Measurements from ENCODE around the gene WDR27. TPM values are rescaled to one million over a fixed set of nuclear protein-coding genes. Genes with fewer than 3 reads are reported as not detected.

Gene WDR27
- total RNA-seq, 3 donors from 2014 or later: 30.9 to 60.5 (median 49.1) TPM

DNA sequence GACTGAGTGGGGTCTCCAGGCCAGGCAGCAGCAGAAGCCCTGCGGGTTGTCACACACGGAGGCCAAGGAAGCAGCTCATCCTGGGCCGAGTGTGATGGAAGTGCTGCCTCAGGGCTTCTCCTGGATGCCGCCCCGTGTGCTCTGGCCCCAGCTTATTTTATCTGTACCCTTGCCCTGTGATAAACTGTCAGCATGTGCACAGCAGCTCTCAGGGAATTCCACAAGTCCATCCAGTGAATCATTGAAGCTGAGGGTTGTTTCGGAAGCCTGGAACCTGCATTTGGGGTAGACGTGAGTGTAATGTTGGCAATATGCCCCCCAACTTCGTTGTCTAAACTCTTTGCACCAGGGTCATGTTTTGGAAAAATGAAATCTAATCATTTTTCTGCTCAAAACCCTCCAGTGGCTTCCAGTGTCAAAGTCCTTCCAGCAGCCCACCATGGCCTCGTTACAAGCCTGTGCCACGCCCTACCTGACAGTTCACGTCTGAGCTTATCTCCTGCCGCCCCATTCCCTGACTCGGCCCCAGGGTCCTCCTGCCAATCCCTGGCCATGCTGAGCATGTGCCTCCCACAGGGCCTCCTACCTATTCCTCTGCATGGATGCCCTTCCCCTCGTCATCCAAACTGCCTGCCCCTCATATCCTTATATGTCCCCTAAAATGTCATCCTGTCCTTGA, 280.1 kb downstream of the WDR27 start:
- no peak overlapping the region for H3K4me3 ChIP-seq
- H3K4me1 ChIP-seq (ENCODE audit: low read depth): no peaks in the 10 kb centered on the region
- DNase-seq: no peak
- no peaks in the 10 kb centered on the region for H3K9me3 ChIP-seq
- TF ChIP-seq, protein P1, sequence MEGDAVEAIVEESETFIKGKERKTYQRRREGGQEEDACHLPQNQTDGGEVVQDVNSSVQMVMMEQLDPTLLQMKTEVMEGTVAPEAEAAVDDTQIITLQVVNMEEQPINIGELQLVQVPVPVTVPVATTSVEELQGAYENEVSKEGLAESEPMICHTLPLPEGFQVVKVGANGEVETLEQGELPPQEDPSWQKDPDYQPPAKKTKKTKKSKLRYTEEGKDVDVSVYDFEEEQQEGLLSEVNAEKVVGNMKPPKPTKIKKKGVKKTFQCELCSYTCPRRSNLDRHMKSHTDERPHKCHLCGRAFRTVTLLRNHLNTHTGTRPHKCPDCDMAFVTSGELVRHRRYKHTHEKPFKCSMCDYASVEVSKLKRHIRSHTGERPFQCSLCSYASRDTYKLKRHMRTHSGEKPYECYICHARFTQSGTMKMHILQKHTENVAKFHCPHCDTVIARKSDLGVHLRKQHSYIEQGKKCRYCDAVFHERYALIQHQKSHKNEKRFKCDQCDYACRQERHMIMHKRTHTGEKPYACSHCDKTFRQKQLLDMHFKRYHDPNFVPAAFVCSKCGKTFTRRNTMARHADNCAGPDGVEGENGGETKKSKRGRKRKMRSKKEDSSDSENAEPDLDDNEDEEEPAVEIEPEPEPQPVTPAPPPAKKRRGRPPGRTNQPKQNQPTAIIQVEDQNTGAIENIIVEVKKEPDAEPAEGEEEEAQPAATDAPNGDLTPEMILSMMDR (IDR thresholded peaks at IDR 0.05): no peak
- intact Hi-C loops (cut with DNase I, micrococcal nuclease): no loop called here
- no peak for ATAC-seq
- H3K36me3 ChIP-seq (ENCODE audit: low read depth): no peaks in the 10 kb centered on the region

DNA sequence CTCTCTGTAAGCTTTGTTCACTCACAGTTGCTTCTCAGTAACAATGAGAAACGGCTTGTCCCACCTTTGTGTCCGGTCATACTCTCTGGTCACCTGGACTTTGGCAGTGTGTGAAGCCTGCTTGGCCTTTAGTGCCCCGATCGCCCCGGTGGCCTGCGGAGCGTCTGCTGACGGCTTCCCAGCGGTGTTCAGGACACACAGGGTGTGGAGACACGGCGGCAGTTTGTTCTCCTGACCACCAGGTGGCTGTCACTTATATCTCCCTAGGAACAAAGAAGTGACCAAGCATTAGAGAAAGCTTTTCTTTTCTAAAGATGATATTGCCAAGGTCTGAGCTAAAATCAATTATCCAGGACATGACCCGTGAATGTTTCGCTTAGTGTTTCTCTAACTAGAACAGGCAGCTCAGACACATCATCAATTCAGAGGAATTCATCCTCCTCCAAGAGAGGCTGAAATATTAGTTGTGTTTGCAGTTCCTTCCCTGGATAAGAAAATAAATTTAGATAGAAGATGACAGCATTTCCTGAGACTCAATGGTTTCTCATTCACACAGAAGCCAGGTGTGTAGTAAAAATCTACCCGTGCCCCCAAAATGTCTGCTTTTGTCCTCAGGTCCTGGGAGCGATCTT, 280.8 kb downstream of the WDR27 start:
- TF ChIP-seq, protein P1 (IDR thresholded peaks at IDR 0.05): no peak
- ATAC-seq (no peak), DNase-seq (no peak)
- Histone ChIP-seq H3K4me3 (no peak overlapping the region), H3K4me1 (ENCODE audit: low read depth) (no peaks in the 10 kb centered on the region), H3K9me3 (no peaks in the 10 kb centered on the region), H3K36me3 (ENCODE audit: low read depth) (no peaks in the 10 kb centered on the region)
- intact Hi-C loops (cut with DNase I, micrococcal nuclease): no loop called here

DNA sequence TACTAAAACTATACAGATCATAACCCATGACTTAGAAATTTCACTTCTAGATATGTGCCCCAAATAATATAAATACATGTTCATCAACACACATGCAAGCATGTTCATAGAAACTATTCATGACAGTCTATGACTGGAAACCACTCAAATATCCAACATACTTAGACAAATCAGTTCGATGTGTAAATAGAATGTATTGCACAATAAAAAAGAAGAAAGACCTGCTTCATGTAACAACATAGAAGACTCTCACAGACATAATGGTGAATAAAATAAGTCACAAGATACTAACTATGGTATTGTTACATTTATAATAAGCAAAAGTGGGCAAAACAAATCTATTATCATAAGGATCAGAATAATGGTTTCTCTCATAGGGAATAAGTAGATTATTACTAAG, 284.7 kb downstream of the WDR27 start:
- Histone ChIP-seq H3K4me3 (no peak overlapping the region), H3K9me3 (peaks cover 15% of the 10 kb centered on the region), H3K4me1 (ENCODE audit: low read depth) (no peaks in the 10 kb centered on the region), H3K36me3 (ENCODE audit: low read depth) (no peaks in the 10 kb centered on the region)
- ATAC-seq (no peak), DNase-seq (no peak)
- intact Hi-C loops (cut with DNase I, micrococcal nuclease): no loop called here
- TF ChIP-seq, protein P1 (IDR thresholded peaks at IDR 0.05): no peak

GRCh38 chr6:169416249-169416648, 285.6 kb downstream of the WDR27 start:
- Histone ChIP-seq H3K4me3 (no peak overlapping the region), H3K4me1 (ENCODE audit: low read depth) (no peaks in the 10 kb centered on the region), H3K36me3 (ENCODE audit: low read depth) (no peaks in the 10 kb centered on the region), H3K9me3 (peaks cover 15% of the 10 kb centered on the region)
- DNase-seq (no peak), ATAC-seq (no peak)
- TF ChIP-seq, protein P1 (IDR thresholded peaks at IDR 0.05): no peak
- intact Hi-C loops (cut with DNase I, micrococcal nuclease): no loop called here

GRCh38 chr6:169415179-169415578, 286.6 kb downstream of the WDR27 start:
- H3K4me3 ChIP-seq: no peak overlapping the region

More at GRCh38 chr6:169415179-169415578, 286.6 kb downstream of the WDR27 start:
- Histone ChIP-seq H3K9me3 (peaks cover 15% of the 10 kb centered on the region), H3K4me1 (ENCODE audit: low read depth) (no peaks in the 10 kb centered on the region), H3K36me3 (ENCODE audit: low read depth) (no peaks in the 10 kb centered on the region)
- no peak for ATAC-seq
- no peak for DNase-seq
- TF ChIP-seq, protein P1 (IDR thresholded peaks at IDR 0.05): no peak
- intact Hi-C loops (cut with DNase I, micrococcal nuclease): no loop called here

All from mucosa of descending colon (tissue), 3 donors.